Pancreas (tissue), 10 donors: ENCODE measurements around the gene TPCN2. TPM values are rescaled to one million over a fixed set of nuclear protein-coding genes. Genes with fewer than 3 reads are reported as not detected.

ENCODE experiments used
- ATAC-seq, 4 donors: fragments of 200-7000 bp; cut with Tn5 transposase; one replicate each; pipeline versions ENCODE4 v1.8.0 to v1.9.1; 2020; ENCODE audit warnings: mild to moderate bottlenecking in 4 of 4, moderate library complexity in 4 of 4
- DNase-seq, 6 donors: peaks; one replicate each; pipeline ENCODE4 v3.0.0-alpha.2; 2020
- FAIRE-seq: peaks from 2 replicates; lab custom pipeline; 2012; peaks lifted over from hg19 to GRCh38; lab: Jason Lieb, UNC
- H3K27ac ChIP-seq, 4 donors: fragments of 200-600 bp; sonication (generic); 1 replicate in 3 of 4; 2 replicates in 1 of 4; pipeline versions ENCODE4 v1.5.0 to v1.8.0; 2020
- H3K27me3 ChIP-seq, 4 donors: fragments of 200-600 bp; one replicate each; pipeline ENCODE4 v1.8.0; 2021
- H3K36me3 ChIP-seq, 3 donors: fragments of 200-600 bp; sonication (generic) in 1 of 3; one replicate each; pipeline versions ENCODE4 v1.5.0 to v1.8.0; 2020 to 2021
- H3K4me1 ChIP-seq, 3 donors: fragments of 200-600 bp; one replicate each; pipeline ENCODE4 v1.8.0; 2021
- H3K4me3 ChIP-seq, 4 donors: fragments of 200-600 bp; sonication (generic) in 2 of 4; one replicate each; pipeline versions ENCODE4 v1.5.0 to v1.8.0; 2020 to 2021
- H3K9me3 ChIP-seq, 4 donors: fragments of 200-600 bp; one replicate each; pipeline ENCODE4 v1.8.0; 2021
- whole genome bisulfite sequencing, 2 donors: extraction: QIAGEN DNeasy Blood & Tissue Kit; methylation state at CpG; one replicate each; pipeline ENCODE4 v1.1.7; 2013; 5-methylcytosine and 5-hydroxymethylcytosine counted together
- intact Hi-C, 3 donors: fragments of 100-400 bp; cut with DNase I; formaldehyde crosslinking; loops; one replicate each; pipeline versions ENCODE4 v1.11.1 to v1.14.2; 2022
- polyA plus RNA-seq, 2 donors: library from polyadenylated mRNA; stranded (reverse); fragments of 200-250 nt; gene quantifications; one replicate each; pipeline ENCODE4 v1.2.3, GENCODE V29; 2013
- total RNA-seq, 6 donors: library from RNA; stranded (reverse); fragmentation: NEBNext Ultra II Directional in 4 of 6; extraction: Animal tissue kit (Norgen Biotek cat#: 25700) in 4 of 6; gene quantifications; one replicate each; pipeline versions ENCODE4 v1.2.1 to v1.2.4, GENCODE V29; 2021 to 2023
- TF ChIP-seq, protein P1 (sequence below), 4 donors: fragments of 200-600 bp; sonication (generic) in 3 of 4; IDR thresholded peaks; one replicate each; pipeline versions ENCODE4 v1.5.0 to v1.8.0; 2021; ENCODE audit warnings: antibody characterized with exemption in 4 of 4
- donor health status: healthy with polysubstance abuse.
- donor health status: DM: no; HTN: no; CAD: no; lungs with moderate emphysema.
- donor health status: DM: no; HTN: no; CAD: no.
- donor health status: control.
- donor health status: control.
- donor health status: Bipolar disorder and iron deficiency.
- donor health status: DM: yes; HTN: yes; CAD: no.
- donor health status: DM: no; HTN: no; CAD: no.
- donor health status: DM: no; HTN: no; CAD: no.
- donor health status: DM: yes; HTN: yes; CAD: no.

The TPCN2 gene
- total and polyA plus RNA-seq, 8 donors, result 5.6 to 13.5 (median 9.9) TPM

DNA sequence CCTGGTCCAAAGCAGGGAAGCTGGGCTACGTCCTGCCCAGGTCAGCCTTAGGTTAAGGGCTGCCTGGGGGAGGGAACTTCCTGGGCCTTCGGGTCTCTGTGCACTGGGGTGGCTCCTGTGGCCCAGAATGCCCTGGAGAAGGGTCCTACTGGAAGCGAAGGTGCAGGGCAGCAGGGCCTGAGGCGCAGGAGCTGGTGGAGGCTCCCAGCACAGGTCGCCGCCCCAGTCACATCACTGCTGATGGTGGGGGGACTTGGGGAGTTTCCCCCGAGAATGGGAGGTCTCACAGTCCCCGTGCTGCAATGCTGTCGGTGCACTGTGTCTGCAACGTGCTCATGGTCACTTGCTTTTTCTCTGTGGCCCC lies 106.2 kb downstream of the TPCN2 start:
- H3K9me3 ChIP-seq, result no peaks in the 10 kb centered on the region
- intact Hi-C loops, result no loop called here
- H3K27me3 ChIP-seq, result no peaks in the 10 kb centered on the region
- 83 to 84% methylated on average over 10 of the region's 10 CpGs for WGBS, 2 donors
- H3K36me3 ChIP-seq, result no peaks in the 10 kb centered on the region
- ATAC-seq (no peak), DNase-seq (no peak), FAIRE-seq (no peak)
- no peaks in the 10 kb centered on the region for H3K4me1 ChIP-seq
- no peak overlapping the region for H3K27ac ChIP-seq
- TF ChIP-seq, protein P1, sequence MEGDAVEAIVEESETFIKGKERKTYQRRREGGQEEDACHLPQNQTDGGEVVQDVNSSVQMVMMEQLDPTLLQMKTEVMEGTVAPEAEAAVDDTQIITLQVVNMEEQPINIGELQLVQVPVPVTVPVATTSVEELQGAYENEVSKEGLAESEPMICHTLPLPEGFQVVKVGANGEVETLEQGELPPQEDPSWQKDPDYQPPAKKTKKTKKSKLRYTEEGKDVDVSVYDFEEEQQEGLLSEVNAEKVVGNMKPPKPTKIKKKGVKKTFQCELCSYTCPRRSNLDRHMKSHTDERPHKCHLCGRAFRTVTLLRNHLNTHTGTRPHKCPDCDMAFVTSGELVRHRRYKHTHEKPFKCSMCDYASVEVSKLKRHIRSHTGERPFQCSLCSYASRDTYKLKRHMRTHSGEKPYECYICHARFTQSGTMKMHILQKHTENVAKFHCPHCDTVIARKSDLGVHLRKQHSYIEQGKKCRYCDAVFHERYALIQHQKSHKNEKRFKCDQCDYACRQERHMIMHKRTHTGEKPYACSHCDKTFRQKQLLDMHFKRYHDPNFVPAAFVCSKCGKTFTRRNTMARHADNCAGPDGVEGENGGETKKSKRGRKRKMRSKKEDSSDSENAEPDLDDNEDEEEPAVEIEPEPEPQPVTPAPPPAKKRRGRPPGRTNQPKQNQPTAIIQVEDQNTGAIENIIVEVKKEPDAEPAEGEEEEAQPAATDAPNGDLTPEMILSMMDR (IDR thresholded peaks at IDR 0.05), result no peak
- no peak overlapping the region for H3K4me3 ChIP-seq

DNA sequence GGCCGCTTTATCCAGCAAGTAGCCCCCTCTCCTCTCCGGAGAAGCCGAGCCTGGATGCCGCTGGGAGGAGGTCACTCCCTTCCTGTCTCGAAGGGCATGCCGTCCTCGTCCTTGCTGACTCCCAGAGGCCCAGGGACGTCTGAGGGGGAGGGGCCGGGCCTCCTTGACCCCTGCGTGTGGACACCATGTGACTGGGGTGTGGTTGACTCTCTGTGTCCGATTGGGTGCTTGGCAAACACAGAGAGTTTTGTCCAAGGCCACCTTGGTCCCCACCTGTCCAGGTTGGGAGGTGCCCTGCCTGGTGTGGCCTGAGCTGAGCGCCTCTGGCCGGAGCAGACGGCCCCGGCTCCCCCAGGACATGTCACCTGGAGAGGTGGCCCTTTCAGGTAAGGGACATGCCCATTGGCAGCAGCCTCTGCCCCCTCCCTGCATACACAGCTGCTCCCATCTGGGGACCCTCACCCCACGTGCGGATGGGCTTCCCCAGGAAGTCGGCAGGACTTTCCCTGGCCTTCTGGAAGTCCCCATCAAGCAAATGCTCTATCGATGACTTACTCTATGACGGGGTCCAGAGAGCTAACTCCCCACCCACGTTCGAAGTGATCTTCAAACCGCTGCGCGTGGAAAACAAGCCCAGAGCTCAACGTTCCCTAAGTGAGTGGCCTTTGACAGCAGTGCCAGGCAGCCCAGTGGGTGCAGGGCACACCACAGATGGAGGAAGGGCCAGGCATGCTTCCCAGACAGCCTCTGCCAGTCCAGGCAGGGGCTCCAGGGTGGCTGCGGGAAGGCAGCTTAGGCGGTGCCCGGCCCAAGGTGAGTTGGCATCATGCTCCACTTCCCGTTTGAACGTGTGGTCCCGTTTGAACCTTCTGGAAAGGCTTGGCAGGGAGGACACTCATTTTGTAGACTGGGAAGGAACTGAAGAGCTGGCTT lies 106.8 kb downstream of the TPCN2 start, which contains the start of gene SMIM38:
SMIM38 (plus strand) TSS at position 634 of the 933 bp plus-strand sequence. CDS start 1,912 bp downstream, outside the sequence.
- H3K9me3 ChIP-seq, result no peaks in the 10 kb centered on the region
- ATAC-seq, result peak; percentile 15 to 41 (median 30)
- H3K27ac ChIP-seq, result peak within 1 kb of the TSS; percentile 43 to 67 (median 62)
- TF ChIP-seq, protein P1 (IDR thresholded peaks at IDR 0.05), result no peak
- peak within 1 kb of the TSS in 1 of 4 donors; percentile 8 for H3K4me3 ChIP-seq
- no peaks in the 10 kb centered on the region for H3K27me3 ChIP-seq
- no peaks in the 10 kb centered on the region for H3K4me1 ChIP-seq
- FAIRE-seq, result no peak
- WGBS, 2 donors, result 68 to 72% methylated on average over 32 of the region's 32 CpGs
- no peaks in the 10 kb centered on the region for H3K36me3 ChIP-seq
- DNase-seq, result no peak
- intact Hi-C loops, result no loop called here

DNA sequence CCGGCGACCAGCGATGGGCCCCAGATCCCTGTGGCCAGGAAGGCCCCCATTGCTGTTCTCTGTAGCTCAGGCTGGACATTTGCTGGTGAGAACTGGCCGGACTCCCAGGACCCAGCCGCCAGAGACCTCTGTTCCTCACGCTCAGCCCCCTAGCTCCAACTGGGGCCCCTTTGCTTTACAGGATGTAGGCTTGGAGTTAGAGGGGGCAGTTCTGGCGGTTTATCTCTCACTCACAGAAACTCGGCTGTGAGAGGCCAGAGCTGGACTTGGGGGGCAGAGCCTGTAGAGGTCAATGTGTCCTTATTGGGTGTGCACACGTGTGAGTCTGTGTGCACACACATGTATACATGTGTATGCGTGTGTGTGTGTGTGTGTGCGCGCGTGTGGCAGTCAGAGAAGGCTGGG lies 107.5 kb downstream of the TPCN2 start:
- no peak for ATAC-seq
- 83 to 87% methylated on average over 13 of the region's 13 CpGs for WGBS, 2 donors
- H3K9me3 ChIP-seq, result no peaks in the 10 kb centered on the region
- no peaks in the 10 kb centered on the region for H3K27me3 ChIP-seq
- TF ChIP-seq, protein P1 (IDR thresholded peaks at IDR 0.05), result no peak
- intact Hi-C loops, result no loop called here
- H3K4me1 ChIP-seq, result no peaks in the 10 kb centered on the region
- no peak for FAIRE-seq
- DNase-seq, result no peak
- H3K27ac ChIP-seq, result peak overlapping the region in 3 of 4 donors; percentile 38 to 67 (median 44)
- H3K36me3 ChIP-seq, result no peaks in the 10 kb centered on the region
- H3K4me3 ChIP-seq, result peak overlapping the region in 1 of 4 donors; percentile 8

DNA sequence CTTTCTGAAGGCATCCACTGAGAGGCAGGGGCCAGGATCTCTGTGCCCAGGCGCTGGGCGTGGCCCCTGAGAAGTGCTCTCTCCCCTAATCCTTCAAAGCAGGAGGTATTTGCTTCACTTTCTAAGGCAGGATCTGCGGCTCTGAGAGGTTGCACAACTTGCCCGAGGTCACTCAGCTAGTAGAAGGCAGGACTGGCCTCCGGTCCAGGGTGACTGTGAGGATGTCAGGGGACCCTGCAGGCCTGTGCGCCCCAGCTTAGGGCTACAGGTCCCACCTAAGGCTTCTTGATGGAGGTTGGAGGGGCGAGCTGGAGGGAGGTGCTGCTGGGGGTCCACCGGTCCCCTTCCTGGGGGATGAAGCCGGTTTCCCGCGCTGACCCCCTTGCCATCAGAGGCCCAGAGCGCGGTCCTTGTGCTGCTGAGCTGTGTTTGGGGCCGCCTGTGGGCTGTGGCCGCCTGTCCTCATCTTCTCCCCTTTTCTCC lies 108.0 kb downstream of the TPCN2 start:
- TF ChIP-seq, protein P1 (IDR thresholded peaks at IDR 0.05), result no peak
- no peaks in the 10 kb centered on the region for H3K4me1 ChIP-seq
- FAIRE-seq (no peak), ATAC-seq (peak in 2 of 4 donors; percentile 7 to 34), DNase-seq (no peak)
- peak overlapping the region; percentile 43 to 67 (median 62) for H3K27ac ChIP-seq
- no peaks in the 10 kb centered on the region for H3K36me3 ChIP-seq
- no peaks in the 10 kb centered on the region for H3K9me3 ChIP-seq
- H3K4me3 ChIP-seq, result peak overlapping the region in 1 of 4 donors; percentile 8
- WGBS, 2 donors, result 82 to 86% methylated on average over 15 of the region's 15 CpGs
- intact Hi-C loops, result no loop called here
- H3K27me3 ChIP-seq, result no peaks in the 10 kb centered on the region
